ENCODE data around the gene TMEM135. TPM values are rescaled to one million over a fixed set of nuclear protein-coding genes. Genes with fewer than 3 reads are reported as not detected.
A peak's percentile ranks its signal among the peaks of the same experiment; 100 is the strongest.

TMEM135 gene
- total and polyA plus RNA-seq, 2 donors from 2014 or later = 12.0 to 24.6 TPM

- no peaks in the 10 kb centered on the region for H3K9me3 ChIP-seq (ENCODE audit: control insufficient read depth in 2 of 3, insufficient read depth in 1 of 3, low read length in 3 of 3)
- H3K4me3 ChIP-seq (ENCODE audit: low read length in 3 of 3) = no peak overlapping the region
- FAIRE-seq = no peak
- no peak overlapping the region for H3K27ac ChIP-seq (ENCODE audit: low read depth in 2 of 2, low read length in 2 of 2)
- intact Hi-C loops (cut with DNase I) = no loop called here
- peak in 1 of 5 donors; percentile 14 for DNase-seq
- no peak for TF ChIP-seq CTCF (IDR thresholded peaks at IDR 0.05; ENCODE audit: borderline replicate concordance, extremely low read depth, insufficient read depth)
- H3K36me3 ChIP-seq (ENCODE audit: control insufficient read depth in 2 of 3, insufficient read depth in 3 of 3, low read length in 3 of 3) = no peaks in the 10 kb centered on the region
- no peaks in the 10 kb centered on the region for H3K4me1 ChIP-seq (ENCODE audit: control insufficient read depth in 2 of 3, insufficient read depth in 2 of 3, low read depth in 1 of 3, low read length in 3 of 3)
- H3K27me3 ChIP-seq (ENCODE audit: control insufficient read depth, insufficient read depth, low read length) = no peaks in the 10 kb centered on the region
- no peak overlapping the region for H3K9ac ChIP-seq (ENCODE audit: low read length in 3 of 3)
Measured at GRCh38 chr11:87330187-87330601, 292.5 kb downstream of the TMEM135 start.

- Histone ChIP-seq H3K4me1 (ENCODE audit: control insufficient read depth in 2 of 3, insufficient read depth in 2 of 3, low read depth in 1 of 3, low read length in 3 of 3) (no peaks in the 10 kb centered on the region), H3K27me3 (ENCODE audit: control insufficient read depth, insufficient read depth, low read length) (no peaks in the 10 kb centered on the region), H3K9me3 (ENCODE audit: control insufficient read depth in 2 of 3, insufficient read depth in 1 of 3, low read length in 3 of 3) (no peaks in the 10 kb centered on the region), H3K4me3 (ENCODE audit: low read length in 3 of 3) (no peak overlapping the region), H3K9ac (ENCODE audit: low read length in 3 of 3) (no peak overlapping the region), H3K27ac (ENCODE audit: low read depth in 2 of 2, low read length in 2 of 2) (no peak overlapping the region), H3K36me3 (ENCODE audit: control insufficient read depth in 2 of 3, insufficient read depth in 3 of 3, low read length in 3 of 3) (no peaks in the 10 kb centered on the region)
- intact Hi-C loops (cut with DNase I) = no loop called here
- TF ChIP-seq CTCF (IDR thresholded peaks at IDR 0.05; ENCODE audit: borderline replicate concordance, extremely low read depth, insufficient read depth) = no peak
- no peak for FAIRE-seq
- no peak for DNase-seq
Measured at GRCh38 chr11:87331273-87331672, 293.5 kb downstream of the TMEM135 start.

- intact Hi-C loops (cut with DNase I) = no loop called here
- no peak overlapping the region for H3K4me3 ChIP-seq (ENCODE audit: low read length in 3 of 3)
- no peak for DNase-seq
- FAIRE-seq = no peak
- no peak overlapping the region for H3K9ac ChIP-seq (ENCODE audit: low read length in 3 of 3)
- H3K4me1 ChIP-seq (ENCODE audit: control insufficient read depth in 2 of 3, insufficient read depth in 2 of 3, low read depth in 1 of 3, low read length in 3 of 3) = no peaks in the 10 kb centered on the region
- peaks cover 0 to 17% (median 3%) of the 10 kb centered on the region in 3 donors for H3K9me3 ChIP-seq (ENCODE audit: control insufficient read depth in 2 of 3, insufficient read depth in 1 of 3, low read length in 3 of 3)
- H3K27me3 ChIP-seq (ENCODE audit: control insufficient read depth, insufficient read depth, low read length) = no peaks in the 10 kb centered on the region
- H3K36me3 ChIP-seq (ENCODE audit: control insufficient read depth in 2 of 3, insufficient read depth in 3 of 3, low read length in 3 of 3) = no peaks in the 10 kb centered on the region
- H3K27ac ChIP-seq (ENCODE audit: low read depth in 2 of 2, low read length in 2 of 2) = no peak overlapping the region
- TF ChIP-seq CTCF (IDR thresholded peaks at IDR 0.05; ENCODE audit: borderline replicate concordance, extremely low read depth, insufficient read depth) = no peak
Measured at GRCh38 chr11:87338046-87338639, 300.4 kb downstream of the TMEM135 start.

- no peak overlapping the region for H3K4me3 ChIP-seq (ENCODE audit: low read length in 3 of 3)
- H3K4me1 ChIP-seq (ENCODE audit: control insufficient read depth in 2 of 3, insufficient read depth in 2 of 3, low read depth in 1 of 3, low read length in 3 of 3) = no peaks in the 10 kb centered on the region
- H3K27ac ChIP-seq (ENCODE audit: low read depth in 2 of 2, low read length in 2 of 2) = no peak overlapping the region
- H3K9ac ChIP-seq (ENCODE audit: low read length in 3 of 3) = no peak overlapping the region
- DNase-seq (no peak), FAIRE-seq (no peak)
- peaks cover 0 to 17% (median 3%) of the 10 kb centered on the region in 3 donors for H3K9me3 ChIP-seq (ENCODE audit: control insufficient read depth in 2 of 3, insufficient read depth in 1 of 3, low read length in 3 of 3)
- no peaks in the 10 kb centered on the region for H3K36me3 ChIP-seq (ENCODE audit: control insufficient read depth in 2 of 3, insufficient read depth in 3 of 3, low read length in 3 of 3)
- TF ChIP-seq CTCF (IDR thresholded peaks at IDR 0.05; ENCODE audit: borderline replicate concordance, extremely low read depth, insufficient read depth) = no peak
- intact Hi-C loops (cut with DNase I) = no loop called here
- no peaks in the 10 kb centered on the region for H3K27me3 ChIP-seq (ENCODE audit: control insufficient read depth, insufficient read depth, low read length)
Measured at GRCh38 chr11:87339416-87339815, 301.7 kb downstream of the TMEM135 start.

Measured in kidney (tissue), 14 donors.